Measurements from ENCODE around the gene ENG. TPM values are rescaled to one million over a fixed set of nuclear protein-coding genes. Genes with fewer than 3 reads are reported as not detected.

The ENG gene
- total RNA-seq, 4 donors from 2014 or later: 12.0 to 51.1 (median 19.6) TPM

DNA sequence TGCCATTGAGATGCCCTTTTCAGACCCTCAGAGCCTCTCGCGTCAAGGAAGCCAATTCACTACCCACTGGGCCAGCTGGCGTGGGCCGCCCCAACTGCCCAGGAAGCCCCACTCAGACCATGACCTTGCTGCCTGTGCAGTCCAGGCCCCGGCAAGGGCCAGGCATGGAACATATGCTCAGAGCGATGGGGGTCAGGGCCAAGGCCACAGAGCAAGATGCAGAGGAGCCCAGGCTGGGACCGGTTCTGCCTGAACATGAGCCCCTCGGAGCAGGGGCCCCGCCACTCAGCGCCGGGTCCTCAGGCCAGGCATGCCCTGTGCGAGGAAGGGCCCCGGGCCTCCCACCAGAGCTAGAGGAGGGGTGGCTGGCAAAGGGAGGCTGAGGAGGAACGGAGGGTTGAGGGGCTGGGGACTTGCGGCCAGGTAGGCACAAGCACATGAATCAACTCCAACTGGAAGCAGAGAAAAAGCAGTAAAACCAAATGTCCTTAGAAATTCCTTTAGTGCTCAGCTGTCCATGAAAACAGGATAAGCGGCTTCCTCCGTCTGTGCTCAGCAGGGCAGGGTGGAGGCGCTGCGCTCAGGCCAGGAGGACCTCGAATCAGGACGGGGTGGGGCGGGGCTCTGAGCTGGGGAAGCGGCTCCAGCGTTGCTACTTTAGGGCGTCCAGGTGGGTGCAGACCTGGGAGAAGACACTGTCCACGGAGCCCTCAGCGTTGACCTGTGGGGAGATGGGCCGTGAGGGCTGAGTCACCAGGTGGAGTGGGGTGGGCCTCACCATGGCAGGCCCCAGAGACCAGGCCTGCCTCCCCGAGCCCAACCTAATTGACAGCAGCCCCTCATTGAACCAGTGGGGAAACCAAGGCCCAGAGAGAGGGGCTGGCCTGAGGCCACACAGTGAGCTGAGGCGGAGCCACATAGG lies 13.2 kb upstream of the ENG start:
- no peak for DNase-seq (ENCODE audit: low spot score in 2 of 2)
- no peak overlapping the region for H3K4me3 ChIP-seq (ENCODE audit: low read depth, poor library complexity, severe bottlenecking)
- TF ChIP-seq POLR2A (IDR thresholded peaks at IDR 0.05): no peak
- TF ChIP-seq, protein P1, sequence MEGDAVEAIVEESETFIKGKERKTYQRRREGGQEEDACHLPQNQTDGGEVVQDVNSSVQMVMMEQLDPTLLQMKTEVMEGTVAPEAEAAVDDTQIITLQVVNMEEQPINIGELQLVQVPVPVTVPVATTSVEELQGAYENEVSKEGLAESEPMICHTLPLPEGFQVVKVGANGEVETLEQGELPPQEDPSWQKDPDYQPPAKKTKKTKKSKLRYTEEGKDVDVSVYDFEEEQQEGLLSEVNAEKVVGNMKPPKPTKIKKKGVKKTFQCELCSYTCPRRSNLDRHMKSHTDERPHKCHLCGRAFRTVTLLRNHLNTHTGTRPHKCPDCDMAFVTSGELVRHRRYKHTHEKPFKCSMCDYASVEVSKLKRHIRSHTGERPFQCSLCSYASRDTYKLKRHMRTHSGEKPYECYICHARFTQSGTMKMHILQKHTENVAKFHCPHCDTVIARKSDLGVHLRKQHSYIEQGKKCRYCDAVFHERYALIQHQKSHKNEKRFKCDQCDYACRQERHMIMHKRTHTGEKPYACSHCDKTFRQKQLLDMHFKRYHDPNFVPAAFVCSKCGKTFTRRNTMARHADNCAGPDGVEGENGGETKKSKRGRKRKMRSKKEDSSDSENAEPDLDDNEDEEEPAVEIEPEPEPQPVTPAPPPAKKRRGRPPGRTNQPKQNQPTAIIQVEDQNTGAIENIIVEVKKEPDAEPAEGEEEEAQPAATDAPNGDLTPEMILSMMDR (IDR thresholded peaks at IDR 0.05): no peak
- WGBS, 2 donors: 82 to 87% methylated on average over 27 to 30 of the region's 30 CpGs
- intact Hi-C loops (cut with DNase I; ENCODE audit: low total_unique reads): no loop called here

DNA sequence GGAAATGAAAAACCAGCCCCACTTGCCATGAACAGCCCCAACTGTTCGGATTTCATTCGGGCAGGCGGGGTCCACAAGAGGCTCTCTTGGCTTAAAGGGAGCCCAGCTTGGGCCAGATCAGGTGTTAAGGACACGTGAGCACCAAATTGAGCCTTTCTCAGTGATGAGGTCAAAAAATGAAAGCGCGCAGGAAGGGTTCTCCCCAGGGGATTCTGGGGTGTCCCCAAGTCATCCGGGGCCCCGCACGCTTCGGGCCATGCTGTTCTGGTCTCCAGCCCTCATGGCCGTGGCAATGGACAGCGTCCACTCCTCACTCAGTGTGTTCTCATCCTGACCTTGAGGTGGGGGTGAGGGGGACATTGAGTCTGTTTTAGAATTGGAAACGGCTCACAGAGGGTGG lies 12.1 kb upstream of the ENG start:
- TF ChIP-seq POLR2A (IDR thresholded peaks at IDR 0.05): no peak
- TF ChIP-seq, protein P1 (IDR thresholded peaks at IDR 0.05): no peak
- no peak overlapping the region for H3K4me3 ChIP-seq (ENCODE audit: low read depth, poor library complexity, severe bottlenecking)
- no peak for DNase-seq (ENCODE audit: low spot score in 2 of 2)
- 94 to 96% methylated on average over 13 of the region's 13 CpGs for WGBS, 2 donors
- intact Hi-C loops (cut with DNase I; ENCODE audit: low total_unique reads): no loop called here

DNA sequence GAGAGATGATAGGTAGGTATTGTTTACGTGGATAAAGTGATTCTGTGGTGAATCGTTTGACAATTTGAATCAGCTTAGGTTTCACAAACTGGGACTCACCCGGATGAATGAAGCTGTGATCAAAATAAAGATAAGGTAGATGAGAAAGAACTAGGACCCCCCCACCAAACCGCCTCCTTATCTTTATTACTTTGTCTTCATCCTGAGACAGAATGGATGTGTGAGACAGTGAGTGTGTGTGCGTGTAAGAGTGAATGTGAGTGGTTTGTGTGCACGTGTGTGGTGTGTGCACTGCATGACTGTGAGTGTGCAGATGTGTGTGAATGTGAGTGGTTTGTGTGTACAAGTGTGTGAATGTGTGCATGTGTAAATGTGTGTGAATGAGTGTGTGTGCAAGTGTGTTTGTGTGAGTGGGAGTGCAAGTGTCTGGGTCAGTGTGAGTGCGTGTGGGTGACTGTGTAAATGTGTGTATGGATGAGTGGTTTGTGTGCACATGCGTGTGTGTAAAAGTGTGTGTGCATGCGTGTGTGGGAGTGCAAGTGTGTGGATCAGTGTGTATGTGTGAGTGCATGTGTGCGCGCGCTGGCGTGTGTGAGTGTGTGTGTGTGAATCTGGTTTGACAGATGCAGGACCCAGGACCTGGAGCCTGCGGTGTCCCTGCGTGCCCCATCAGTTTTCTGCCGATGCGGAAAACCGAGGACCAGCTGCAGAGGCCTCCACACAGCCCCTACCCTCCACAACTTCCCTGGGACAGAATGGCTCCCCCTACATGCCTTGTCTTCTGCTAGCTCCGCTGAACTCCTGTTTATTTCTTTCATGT lies 11.4 kb upstream of the ENG start:
- H3K4me3 ChIP-seq (ENCODE audit: low read depth, poor library complexity, severe bottlenecking): no peak overlapping the region
- no peak for TF ChIP-seq POLR2A (IDR thresholded peaks at IDR 0.05)
- TF ChIP-seq, protein P1 (IDR thresholded peaks at IDR 0.05): peak in 1 of 3 donors; percentile 40
- 76 to 77% methylated on average over 19 of the region's 19 CpGs for WGBS, 2 donors
- no peak for DNase-seq (ENCODE audit: low spot score in 2 of 2)
- intact Hi-C loops (cut with DNase I; ENCODE audit: low total_unique reads): no loop called here

DNA sequence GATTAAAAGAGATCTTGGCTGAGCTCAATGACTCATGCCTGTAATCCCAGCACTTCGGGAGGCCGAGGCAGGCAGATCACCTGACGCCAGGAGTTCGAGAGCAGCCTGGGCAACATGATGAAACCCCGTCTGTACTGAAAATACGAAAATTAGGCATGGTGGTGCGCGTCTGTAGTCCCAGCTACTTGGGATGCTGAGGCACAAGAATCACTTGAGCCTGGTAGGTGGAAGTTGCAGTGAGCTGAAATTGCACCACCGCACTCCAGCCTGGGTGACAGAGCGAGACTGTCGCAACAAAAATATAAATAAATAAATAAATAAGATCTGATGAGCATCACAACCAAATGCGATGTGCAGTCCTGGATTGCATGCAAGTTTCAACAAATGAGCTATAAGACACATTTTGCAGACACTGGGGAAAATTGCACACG lies 8.7 kb upstream of the ENG start:
- 84 to 90% methylated on average over 13 of the region's 13 CpGs for WGBS, 2 donors
- H3K4me3 ChIP-seq (ENCODE audit: low read depth, poor library complexity, severe bottlenecking): no peak overlapping the region
- intact Hi-C loops (cut with DNase I; ENCODE audit: low total_unique reads): no loop called here
- no peak for DNase-seq (ENCODE audit: low spot score in 2 of 2)
- no peak for TF ChIP-seq POLR2A (IDR thresholded peaks at IDR 0.05)
- TF ChIP-seq, protein P1 (IDR thresholded peaks at IDR 0.05): no peak

DNA sequence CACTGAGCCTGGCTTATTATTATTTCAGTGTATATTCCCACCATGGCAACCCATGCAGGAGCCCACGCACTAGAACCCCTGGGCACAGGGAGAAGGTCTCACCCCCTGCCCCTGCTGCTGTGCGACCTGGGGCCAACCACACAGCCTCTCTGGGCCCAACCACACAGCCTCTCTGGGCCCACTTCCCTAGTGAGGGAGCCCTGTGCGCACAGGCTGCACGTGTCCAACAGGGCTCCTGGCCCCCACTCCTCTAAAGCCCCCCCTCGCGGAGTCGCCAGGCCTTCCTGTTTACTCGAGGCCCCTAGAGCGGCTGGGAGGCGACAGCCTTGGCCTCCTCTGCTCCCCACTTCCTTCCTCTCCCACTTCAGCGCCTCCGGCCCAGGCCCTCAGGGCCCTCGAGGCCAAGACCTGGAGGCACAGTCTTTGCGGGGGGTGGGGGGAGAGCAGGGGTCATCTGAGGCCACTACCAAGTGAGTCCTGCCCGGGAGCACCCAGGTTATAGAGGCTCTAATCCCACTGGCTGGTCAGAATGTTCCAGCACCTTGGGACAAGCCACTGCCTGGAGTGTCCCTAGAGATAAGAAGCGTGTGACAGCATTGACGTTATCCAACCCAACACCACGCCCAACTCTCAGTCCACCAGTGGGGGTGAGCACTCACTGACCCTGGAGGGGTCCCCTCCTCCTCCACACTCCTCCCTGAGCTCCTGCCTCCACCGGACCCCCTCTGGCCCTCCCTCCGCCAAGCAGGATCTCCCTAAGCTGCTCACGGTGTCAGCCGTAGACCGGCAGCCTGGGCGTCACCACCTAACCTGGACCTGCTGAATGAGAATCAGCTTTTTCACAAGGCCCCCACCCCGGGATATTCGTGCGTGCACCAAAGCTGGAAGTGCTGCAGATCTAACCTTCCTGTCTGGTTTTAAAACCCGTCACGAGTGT lies 7.9 kb upstream of the ENG start:
- no peak overlapping the region for H3K4me3 ChIP-seq (ENCODE audit: low read depth, poor library complexity, severe bottlenecking)
- no peak for TF ChIP-seq POLR2A (IDR thresholded peaks at IDR 0.05)
- TF ChIP-seq, protein P1 (IDR thresholded peaks at IDR 0.05): no peak
- WGBS, 2 donors: 58 to 65% methylated on average over 27 to 29 of the region's 29 CpGs
- intact Hi-C loops (cut with DNase I; ENCODE audit: low total_unique reads): no loop called here
- DNase-seq (ENCODE audit: low spot score in 2 of 2): peak; percentile 72 to 93

Measured in lower leg skin (tissue), 4 donors.